CD4-positive, CD25-positive, alpha-beta regulatory T cell (primary cell): ENCODE data around the gene DHRS1. TPM values are rescaled to one million over a fixed set of nuclear protein-coding genes. Genes with fewer than 3 reads are reported as not detected.
A peak's percentile ranks its signal among the peaks of the same experiment; 100 is the strongest.

Experiments used
- ATAC-seq, 2 donors: fragments of 150-1000 bp; cut with Tn5 transposase; one replicate each; pipeline ENCODE4 v1.10.0; 2021; ENCODE audit warnings: low read depth in 2 of 2, moderate number of reproducible peaks in 2 of 2, moderate library complexity in 1 of 2
- DNase-seq, 3 donors: peaks; one replicate each; pipeline versions ENCODE4 v3.0.0 to v3.0.0-alpha.2; 2012 to 2022; ENCODE audit warnings: mixed read lengths in 1 of 3
- H3K27ac ChIP-seq: one replicate; pipeline ENCODE4 v1.7.0; 2013; ENCODE audit warnings: mild to moderate bottlenecking, low read length; ENCODE audit not compliant: insufficient read depth, poor library complexity, severe bottlenecking
- H3K27me3 ChIP-seq: one replicate; pipeline ENCODE4 v1.7.0; 2013; ENCODE audit warnings: low read length; ENCODE audit not compliant: control insufficient read depth, insufficient read depth
- H3K36me3 ChIP-seq: one replicate; pipeline ENCODE4 v1.7.0; 2013; ENCODE audit warnings: mild to moderate bottlenecking, low read length, moderate library complexity; ENCODE audit not compliant: control insufficient read depth, insufficient read depth
- H3K4me1 ChIP-seq: 2 replicates; pipeline ENCODE4 v1.7.0; 2013; ENCODE audit warnings: mild to moderate bottlenecking, low read length; ENCODE audit not compliant: insufficient read depth, control insufficient read depth, poor library complexity, severe bottlenecking
- H3K4me3 ChIP-seq: one replicate; pipeline ENCODE4 v1.7.0; 2013; ENCODE audit warnings: low read depth, mild to moderate bottlenecking, low read length, moderate library complexity
- H3K9me3 ChIP-seq, 2 experiments: 1 replicate in 1 of 2; 2 replicates in 1 of 2; pipeline ENCODE4 v1.7.0; 2013; ENCODE audit warnings: low read length in 2 of 2, mild to moderate bottlenecking in 1 of 2, moderate library complexity in 1 of 2; ENCODE audit not compliant: control insufficient read depth in 2 of 2
- H3K27ac Mint-ChIP-seq, 3 donors: one replicate each; pipeline ENCODE4 v1.8.0; 2020 to 2022; ENCODE audit warnings: mild to moderate bottlenecking in 3 of 3, mixed read lengths in 3 of 3, moderate library complexity in 2 of 3
- H3K27me3 Mint-ChIP-seq: one replicate; pipeline ENCODE4 v1.8.0; 2022; ENCODE audit warnings: mild to moderate bottlenecking, mixed read lengths
- H3K36me3 Mint-ChIP-seq: one replicate; pipeline ENCODE4 v1.8.0; 2020; ENCODE audit warnings: mixed read lengths
- H3K4me1 Mint-ChIP-seq, 4 donors: one replicate each; pipeline ENCODE4 v1.8.0; 2020 to 2022; ENCODE audit warnings: mixed read lengths in 4 of 4, mild to moderate bottlenecking in 1 of 4
- H3K4me3 Mint-ChIP-seq, 4 donors: one replicate each; pipeline ENCODE4 v1.8.0; 2020 to 2022; ENCODE audit warnings: mild to moderate bottlenecking in 4 of 4, mixed read lengths in 4 of 4, moderate library complexity in 3 of 4
- H3K9me3 Mint-ChIP-seq, 7 donors: one replicate each; pipeline ENCODE4 v1.8.0; 2020 to 2022; ENCODE audit warnings: mixed read lengths in 7 of 7, mild to moderate bottlenecking in 3 of 7, moderate library complexity in 2 of 7
- polyA plus RNA-seq, 4 donors: library from polyadenylated mRNA; unstranded; fragments of 300-500 nt; fragmentation: Illumina TruSeq; gene quantifications; one replicate each; pipeline ENCODE4 v1.2.3, GENCODE V29; 2021
- total RNA-seq: library from RNA; stranded (reverse); gene quantifications from one replicate; pipeline ENCODE4 v1.2.3, GENCODE V29; 2022

Gene DHRS1
- total and polyA plus RNA-seq, 5 donors from 2014 or later: 21.7 to 48.5 (median 32.5) TPM

GRCh38 chr14:24283796-24284460 lies 15.7 kb downstream of the DHRS1 start:
- H3K27ac ChIP-seq: no peak overlapping the region
- Mint-ChIP-seq H3K4me1 (peaks cover 0 to 17% (median 9%) of the 10 kb centered on the region in 4 donors), H3K27me3 (no peaks in the 10 kb centered on the region), H3K27ac (no peak overlapping the region), H3K4me3 (peak overlapping the region in 1 of 4 donors; percentile 58), H3K9me3 (no peaks in the 10 kb centered on the region), H3K36me3 (peaks cover 6% of the 10 kb centered on the region)
- DNase-seq (no peak), ATAC-seq (no peak)
- H3K4me3 ChIP-seq: no peak overlapping the region
- no peaks in the 10 kb centered on the region for H3K36me3 ChIP-seq
- peaks cover 11% of the 10 kb centered on the region for H3K4me1 ChIP-seq
- H3K9me3 ChIP-seq: no peaks in the 10 kb centered on the region
- no peaks in the 10 kb centered on the region for H3K27me3 ChIP-seq

DNA sequence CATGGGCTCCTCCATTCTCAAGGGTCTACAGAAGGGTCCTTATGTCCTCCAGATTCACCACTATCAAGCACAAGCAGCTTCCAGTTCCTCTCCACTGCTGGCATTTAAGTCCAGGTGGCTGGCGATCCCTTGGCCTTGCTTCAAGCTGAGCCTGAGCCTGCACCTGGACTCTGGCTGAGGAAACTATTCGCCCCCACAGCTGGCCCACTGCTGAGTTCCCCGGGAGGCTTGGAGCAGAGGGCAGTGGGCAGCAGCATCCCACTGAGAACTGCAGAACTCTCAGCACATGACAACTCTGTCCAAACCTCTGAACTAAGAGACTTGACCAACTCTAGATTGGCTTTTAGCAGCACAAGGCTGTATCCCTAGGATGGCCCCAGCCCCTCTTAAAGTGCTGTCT lies 16.8 kb downstream of the DHRS1 start:
- H3K4me3 Mint-ChIP-seq: no peak overlapping the region
- Histone ChIP-seq H3K4me1 (peaks cover 13% of the 10 kb centered on the region), H3K27me3 (no peaks in the 10 kb centered on the region), H3K36me3 (no peaks in the 10 kb centered on the region), H3K27ac (no peak overlapping the region), H3K9me3 (no peaks in the 10 kb centered on the region), H3K4me3 (no peak overlapping the region)
- no peak for DNase-seq
- H3K9me3 Mint-ChIP-seq: no peaks in the 10 kb centered on the region
- peak overlapping the region in 1 of 3 donors; percentile 59 for H3K27ac Mint-ChIP-seq
- H3K4me1 Mint-ChIP-seq: peaks cover 8 to 27% (median 14%) of the 10 kb centered on the region in 4 donors
- no peak for ATAC-seq
- peaks cover 2% of the 10 kb centered on the region for H3K36me3 Mint-ChIP-seq
- H3K27me3 Mint-ChIP-seq: no peaks in the 10 kb centered on the region

- H3K36me3 ChIP-seq: no peaks in the 10 kb centered on the region
- no peak overlapping the region for H3K27ac ChIP-seq
- DNase-seq (no peak), ATAC-seq (no peak)
- no peak overlapping the region for H3K4me3 ChIP-seq
- peaks cover 13% of the 10 kb centered on the region for H3K4me1 ChIP-seq
- Mint-ChIP-seq H3K27ac (peak overlapping the region; percentile 21 to 55 (median 22)), H3K36me3 (no peaks in the 10 kb centered on the region), H3K27me3 (no peaks in the 10 kb centered on the region), H3K4me3 (no peak overlapping the region), H3K9me3 (no peaks in the 10 kb centered on the region), H3K4me1 (peaks cover 8 to 31% (median 16%) of the 10 kb centered on the region in 4 donors)
- H3K27me3 ChIP-seq: no peaks in the 10 kb centered on the region
- no peaks in the 10 kb centered on the region for H3K9me3 ChIP-seq
Observed at GRCh38 chr14:24281636-24282035, 17.9 kb downstream of the DHRS1 start.

DNA sequence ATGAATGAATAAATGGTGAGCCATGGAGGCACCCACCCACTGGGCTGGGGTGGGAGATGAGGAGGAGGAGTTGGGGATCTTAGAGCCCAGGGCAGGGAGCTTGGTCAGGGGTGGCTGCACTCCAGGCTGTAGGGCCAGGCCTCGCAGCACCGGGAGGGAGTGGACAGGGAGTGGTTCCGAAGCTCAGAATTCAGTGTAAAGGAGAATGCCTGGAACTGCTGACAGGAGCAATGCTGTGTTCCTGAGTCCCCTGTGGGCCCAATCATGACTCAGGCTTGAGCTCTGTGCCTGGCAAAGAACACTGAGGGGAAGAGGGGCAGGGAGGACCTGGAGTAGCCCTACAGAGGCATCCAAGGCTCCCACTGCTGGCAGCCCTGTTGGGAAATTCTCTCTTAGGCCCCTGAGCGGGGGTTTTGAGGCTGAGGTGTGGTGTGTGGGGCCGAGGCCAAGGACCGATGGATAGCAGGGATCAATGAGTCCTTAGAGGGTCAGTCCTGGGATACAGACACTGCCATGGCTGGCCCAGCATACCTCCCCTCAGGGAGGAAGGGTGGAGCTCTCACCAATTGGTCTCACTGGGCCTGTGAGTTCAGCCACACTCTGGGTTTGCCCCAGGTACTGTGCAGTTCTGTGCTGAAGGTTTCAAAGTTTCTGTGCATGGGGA lies 18.7 kb downstream of the DHRS1 start:
- Histone ChIP-seq H3K27ac (no peak overlapping the region), H3K9me3 (no peaks in the 10 kb centered on the region), H3K36me3 (no peaks in the 10 kb centered on the region), H3K4me3 (no peak overlapping the region), H3K4me1 (peaks cover 13% of the 10 kb centered on the region), H3K27me3 (no peaks in the 10 kb centered on the region)
- no peaks in the 10 kb centered on the region for H3K36me3 Mint-ChIP-seq
- H3K27me3 Mint-ChIP-seq: no peaks in the 10 kb centered on the region
- H3K9me3 Mint-ChIP-seq: no peaks in the 10 kb centered on the region
- peaks cover 8 to 31% (median 16%) of the 10 kb centered on the region in 4 donors for H3K4me1 Mint-ChIP-seq
- DNase-seq (no peak), ATAC-seq (no peak)
- no peak overlapping the region for H3K4me3 Mint-ChIP-seq
- H3K27ac Mint-ChIP-seq: peak overlapping the region in 2 of 3 donors; percentile 55 to 83

DNA sequence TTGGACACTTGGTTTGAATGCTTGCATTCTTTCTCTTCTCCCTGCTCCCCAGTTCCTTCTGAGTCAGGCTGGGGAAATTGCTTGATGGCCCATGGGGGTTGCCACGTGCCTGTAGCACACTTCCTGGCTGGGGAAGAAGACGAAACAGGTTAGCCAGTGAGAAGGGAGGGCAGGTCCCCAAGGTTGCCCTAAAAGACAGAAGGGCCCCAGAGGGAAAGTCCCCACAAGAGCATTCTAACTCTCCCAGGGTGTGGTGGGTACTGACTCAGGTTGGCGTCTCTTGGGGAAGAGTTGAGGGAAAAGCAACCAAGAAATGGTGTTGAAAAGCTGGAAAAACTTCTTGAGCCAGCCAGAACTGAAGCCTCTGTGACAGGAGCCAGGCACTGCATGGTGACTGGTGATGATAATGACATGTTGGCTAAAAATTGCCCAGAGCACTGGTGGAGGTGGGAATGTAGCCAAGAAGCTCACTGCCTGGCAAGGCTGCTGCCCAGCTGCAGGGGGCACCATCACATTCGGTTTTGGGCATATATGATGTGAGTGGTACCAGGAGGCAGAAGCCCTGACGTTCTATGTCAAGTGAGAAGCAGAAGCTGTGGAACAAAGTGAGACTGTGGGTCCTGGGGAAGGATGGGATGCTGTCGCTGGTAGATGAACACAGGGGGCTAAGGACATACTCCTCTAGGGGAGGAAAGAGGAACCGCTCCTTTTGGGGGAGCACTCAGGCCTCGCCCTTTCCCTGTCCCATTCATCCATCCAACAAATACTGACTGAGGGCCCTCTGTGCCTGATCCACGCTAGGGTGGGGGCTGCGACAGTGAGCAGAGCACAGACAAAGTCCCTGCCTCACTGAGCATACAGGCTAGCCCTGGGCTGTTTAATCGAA lies 20.0 kb downstream of the DHRS1 start:
- Histone ChIP-seq H3K27me3 (no peaks in the 10 kb centered on the region), H3K4me3 (no peak overlapping the region), H3K27ac (peak overlapping the region; percentile 49), H3K36me3 (no peaks in the 10 kb centered on the region), H3K9me3 (no peaks in the 10 kb centered on the region), H3K4me1 (peaks cover 15% of the 10 kb centered on the region)
- peaks cover 8 to 37% (median 18%) of the 10 kb centered on the region in 4 donors for H3K4me1 Mint-ChIP-seq
- H3K36me3 Mint-ChIP-seq: no peaks in the 10 kb centered on the region
- H3K9me3 Mint-ChIP-seq: no peaks in the 10 kb centered on the region
- H3K27ac Mint-ChIP-seq: peak overlapping the region; percentile 76 to 84 (median 83)
- no peaks in the 10 kb centered on the region for H3K27me3 Mint-ChIP-seq
- peak; percentile 63 to 67 for ATAC-seq
- no peak overlapping the region for H3K4me3 Mint-ChIP-seq
- DNase-seq: peak in 2 of 3 donors; percentile 44 to 59

GRCh38 chr14:24278424-24278823 lies 21.2 kb downstream of the DHRS1 start:
- Histone ChIP-seq H3K4me1 (peaks cover 26% of the 10 kb centered on the region), H3K9me3 (no peaks in the 10 kb centered on the region), H3K36me3 (no peaks in the 10 kb centered on the region), H3K4me3 (no peak overlapping the region), H3K27me3 (no peaks in the 10 kb centered on the region), H3K27ac (no peak overlapping the region)
- H3K27ac Mint-ChIP-seq: peak overlapping the region; percentile 34 to 83 (median 76)
- peaks cover 18 to 48% (median 28%) of the 10 kb centered on the region in 4 donors for H3K4me1 Mint-ChIP-seq
- H3K4me3 Mint-ChIP-seq: peak overlapping the region in 1 of 4 donors; percentile 20
- no peaks in the 10 kb centered on the region for H3K36me3 Mint-ChIP-seq
- no peaks in the 10 kb centered on the region for H3K27me3 Mint-ChIP-seq
- H3K9me3 Mint-ChIP-seq: no peaks in the 10 kb centered on the region
- ATAC-seq: no peak
- no peak for DNase-seq

DNA sequence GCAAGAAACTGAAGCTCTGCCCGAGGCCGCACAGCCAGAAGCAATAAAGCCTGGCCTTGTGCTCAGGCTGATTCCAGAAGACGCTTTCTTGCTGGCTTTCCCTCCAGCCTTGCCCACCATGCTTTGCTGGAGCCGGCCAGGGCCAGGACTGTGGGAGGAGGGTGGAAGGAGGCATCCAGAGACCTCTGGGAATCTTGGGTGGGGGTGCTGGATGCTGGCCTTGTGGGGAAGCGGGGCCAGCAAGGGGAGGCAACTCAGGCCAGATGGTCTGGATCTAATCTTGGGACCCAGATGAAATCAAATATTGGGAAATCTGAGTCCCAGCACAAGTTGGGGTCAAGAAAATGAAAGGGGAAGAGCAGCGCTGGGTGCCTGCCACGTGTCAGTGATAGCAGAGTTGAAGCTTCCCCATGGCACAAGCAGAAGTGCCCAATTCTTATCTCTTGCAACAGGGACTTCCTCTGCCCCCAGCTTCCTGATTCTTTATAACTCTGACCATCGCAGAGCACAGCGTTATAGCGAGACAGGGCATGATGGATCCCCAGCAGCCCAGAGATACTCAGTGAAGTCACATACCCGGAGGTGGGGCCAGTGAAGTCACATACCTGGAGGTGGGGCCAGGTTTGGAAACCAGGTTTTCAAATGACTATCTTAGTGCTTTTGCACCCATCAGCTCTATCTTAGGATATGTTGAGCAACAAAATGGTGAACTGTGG lies 21.8 kb downstream of the DHRS1 start:
- Mint-ChIP-seq H3K36me3 (no peaks in the 10 kb centered on the region), H3K4me1 (peaks cover 19 to 52% (median 30%) of the 10 kb centered on the region in 4 donors), H3K27me3 (no peaks in the 10 kb centered on the region), H3K9me3 (no peaks in the 10 kb centered on the region), H3K27ac (peak overlapping the region in 1 of 3 donors; percentile 34), H3K4me3 (no peak overlapping the region)
- no peak for ATAC-seq
- Histone ChIP-seq H3K27ac (no peak overlapping the region), H3K4me1 (peaks cover 28% of the 10 kb centered on the region), H3K9me3 (no peaks in the 10 kb centered on the region), H3K36me3 (no peaks in the 10 kb centered on the region), H3K4me3 (no peak overlapping the region), H3K27me3 (no peaks in the 10 kb centered on the region)
- no peak for DNase-seq
